NCI-H2227 treated with DMSO at 0.1 percent for 48 hours (cell line): ENCODE data around the gene PPM1H.
"Not testable (repeated sequence)": the region's sequence is repeated elsewhere in the genome, so short reads cannot be mapped to it uniquely, and the experiment has no call there.

ENCODE experiments used
- DNase-seq: peaks from one replicate; lab custom pipeline; 2025; lab: John Stamatoyannopoulos, UW

Gene PPM1H

GRCh38 chr12:62683776-62684569 is 251.0 kb downstream of the PPM1H start:
- no peak for DNase-seq

GRCh38 chr12:62681306-62681705 is 253.6 kb downstream of the PPM1H start:
- no peak for DNase-seq

GRCh38 chr12:62679608-62680007 is 255.3 kb downstream of the PPM1H start:
- DNase-seq: no peak

GRCh38 chr12:62677355-62677754 is 257.6 kb downstream of the PPM1H start:
- no peak for DNase-seq

- DNase-seq: no peak
Measured at GRCh38 chr12:62676521-62677307, 258.2 kb downstream of the PPM1H start.

GRCh38 chr12:62673028-62673815 is 261.7 kb downstream of the PPM1H start:
- peak; percentile 20 for DNase-seq

GRCh38 chr12:62670986-62671720 is 263.8 kb downstream of the PPM1H start:
- no peak for DNase-seq

- DNase-seq: peak; percentile 72
Measured at GRCh38 chr12:62668782-62669181, 266.2 kb downstream of the PPM1H start.

- not testable (repeated sequence) for DNase-seq
Measured at GRCh38 chr12:62664951-62665350, 270.0 kb downstream of the PPM1H start.

GRCh38 chr12:62660756-62661155 is 274.2 kb downstream of the PPM1H start:
- DNase-seq: no peak

- no peak for DNase-seq
Measured at GRCh38 chr12:62659453-62660295, 275.3 kb downstream of the PPM1H start.

GRCh38 chr12:62658910-62659309 is 276.0 kb downstream of the PPM1H start:
- DNase-seq: no peak

- no peak for DNase-seq
Measured at GRCh38 chr12:62657363-62657632, 277.7 kb downstream of the PPM1H start.

GRCh38 chr12:62656591-62657362 is 278.2 kb downstream of the PPM1H start:
- DNase-seq: no peak

GRCh38 chr12:62655666-62656151 is 279.2 kb downstream of the PPM1H start:
- DNase-seq: no peak

- DNase-seq: no peak
Measured at GRCh38 chr12:62654326-62655241, 280.4 kb downstream of the PPM1H start.

GRCh38 chr12:62653740-62654139 is 281.2 kb downstream of the PPM1H start:
- no peak for DNase-seq

- no peak for DNase-seq
Measured at GRCh38 chr12:62653304-62653703, 281.6 kb downstream of the PPM1H start.

- no peak for DNase-seq
Measured at GRCh38 chr12:62651138-62651537, 283.8 kb downstream of the PPM1H start.
